GM21423 (cell line): ENCODE data around the gene STARD8.
"Not testable (repeated sequence)": the region's sequence is repeated elsewhere in the genome, so short reads cannot be mapped to it uniquely, and the experiment has no call there.

Source experiments
- ATAC-seq: cut with Tn5 transposase; IDR thresholded peaks from one replicate; pipeline ENCODE4 v1.9.1; 2021; ENCODE audit warnings: mild to moderate bottlenecking, moderate library complexity; ENCODE audit not compliant: unreplicated experiment

STARD8 gene

DNA sequence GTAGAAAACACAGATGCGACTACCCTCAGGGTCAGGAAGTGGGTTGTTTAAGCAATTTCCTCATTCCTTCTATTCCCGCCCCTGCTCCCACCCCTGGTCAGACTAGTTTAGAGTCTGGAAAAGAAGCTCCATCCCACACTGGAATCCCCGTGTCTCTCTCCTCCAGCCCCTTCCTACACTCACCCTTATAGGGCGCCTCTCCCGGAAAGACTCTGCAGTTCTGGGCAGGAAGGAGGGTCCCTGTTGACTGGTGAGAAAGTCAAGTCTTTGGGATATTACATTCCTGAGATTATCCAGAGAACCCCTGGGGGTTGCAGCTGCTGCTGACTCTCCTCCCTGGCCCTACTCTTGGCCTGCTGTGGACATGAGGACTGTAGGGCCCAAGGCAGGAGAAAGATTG is 11.9 kb downstream of the STARD8 start:
- ATAC-seq, result no peak

DNA sequence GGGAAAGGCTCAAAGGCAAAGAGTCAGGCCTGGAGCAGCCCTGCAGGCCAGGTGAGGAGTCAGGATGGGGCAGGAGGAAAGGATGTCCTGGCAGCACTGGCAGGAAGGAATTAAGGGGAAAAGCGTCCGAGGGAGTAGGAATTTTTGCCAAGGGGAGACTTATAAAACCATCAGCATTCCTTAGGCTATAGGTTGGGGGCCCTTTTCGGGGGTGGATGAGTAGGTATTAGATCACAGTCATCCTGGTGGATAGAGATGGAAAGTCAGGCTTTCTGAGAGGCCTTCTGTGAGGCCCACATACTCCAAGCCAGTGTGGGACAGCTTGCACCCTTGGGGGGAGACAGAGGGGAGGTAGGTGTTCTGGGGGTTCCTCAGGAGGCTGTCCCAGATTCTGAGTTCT is 12.3 kb downstream of the STARD8 start:
- ATAC-seq, result no peak

DNA sequence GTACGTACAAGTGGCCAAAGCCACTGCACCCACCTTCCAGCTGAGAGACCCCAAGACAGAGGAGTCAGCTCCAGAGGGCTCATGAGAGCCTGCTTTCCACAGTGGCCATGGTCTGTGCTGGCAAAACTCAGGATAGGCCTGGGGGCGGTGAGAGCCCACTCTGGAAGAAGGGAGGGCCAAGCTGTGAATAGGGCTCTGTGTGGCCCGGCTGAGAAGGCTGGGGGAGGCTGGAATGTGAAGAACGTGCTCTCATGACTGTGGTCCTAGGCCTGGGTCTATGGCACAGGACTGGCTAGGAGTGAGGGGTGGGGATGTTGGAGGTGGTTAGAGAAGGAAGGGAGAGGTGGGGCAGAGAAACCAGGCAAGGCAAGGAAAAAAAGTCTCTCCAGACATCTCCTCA is 13.3 kb downstream of the STARD8 start:
- ATAC-seq, result no peak

DNA sequence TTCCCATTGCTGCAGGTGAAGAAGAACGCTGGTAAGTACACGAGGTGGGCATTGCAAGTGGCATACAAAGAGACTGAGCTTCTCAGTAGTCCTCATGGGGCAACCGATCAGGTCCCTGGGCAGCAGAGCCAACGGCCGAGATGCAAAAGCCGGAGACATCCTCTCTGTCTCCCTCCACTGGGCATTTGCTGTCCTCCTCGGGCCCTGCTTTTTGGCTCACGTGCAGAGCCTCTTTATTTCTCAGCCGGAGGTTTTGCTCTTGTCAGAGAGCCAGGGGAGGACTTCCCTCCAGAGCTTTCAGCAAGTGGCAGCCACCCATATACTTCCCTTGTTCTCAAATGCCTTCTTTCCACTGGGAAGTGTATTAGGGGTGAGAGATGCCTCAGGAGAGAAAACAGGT is 18.0 kb downstream of the STARD8 start:
- ATAC-seq, result no peak

DNA sequence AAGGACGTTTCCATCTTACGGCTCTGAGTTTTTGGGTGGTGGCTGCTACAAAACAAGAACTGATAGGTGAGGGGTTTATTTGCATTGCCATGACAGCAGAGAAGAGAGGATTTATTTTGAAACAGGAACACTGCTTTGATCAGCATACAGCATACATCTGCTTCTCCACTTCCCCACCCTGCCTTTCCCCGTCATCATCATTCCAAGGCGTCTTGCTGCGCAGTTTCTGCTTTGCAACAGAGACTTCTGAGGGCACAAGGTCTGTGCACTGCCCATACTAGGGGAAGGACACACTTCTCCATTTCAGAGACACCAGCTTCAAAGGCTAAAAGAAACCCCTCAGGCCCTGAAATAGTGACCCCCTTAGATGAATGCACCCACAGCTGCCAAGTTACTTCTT is 19.1 kb downstream of the STARD8 start:
- ATAC-seq, result no peak

DNA sequence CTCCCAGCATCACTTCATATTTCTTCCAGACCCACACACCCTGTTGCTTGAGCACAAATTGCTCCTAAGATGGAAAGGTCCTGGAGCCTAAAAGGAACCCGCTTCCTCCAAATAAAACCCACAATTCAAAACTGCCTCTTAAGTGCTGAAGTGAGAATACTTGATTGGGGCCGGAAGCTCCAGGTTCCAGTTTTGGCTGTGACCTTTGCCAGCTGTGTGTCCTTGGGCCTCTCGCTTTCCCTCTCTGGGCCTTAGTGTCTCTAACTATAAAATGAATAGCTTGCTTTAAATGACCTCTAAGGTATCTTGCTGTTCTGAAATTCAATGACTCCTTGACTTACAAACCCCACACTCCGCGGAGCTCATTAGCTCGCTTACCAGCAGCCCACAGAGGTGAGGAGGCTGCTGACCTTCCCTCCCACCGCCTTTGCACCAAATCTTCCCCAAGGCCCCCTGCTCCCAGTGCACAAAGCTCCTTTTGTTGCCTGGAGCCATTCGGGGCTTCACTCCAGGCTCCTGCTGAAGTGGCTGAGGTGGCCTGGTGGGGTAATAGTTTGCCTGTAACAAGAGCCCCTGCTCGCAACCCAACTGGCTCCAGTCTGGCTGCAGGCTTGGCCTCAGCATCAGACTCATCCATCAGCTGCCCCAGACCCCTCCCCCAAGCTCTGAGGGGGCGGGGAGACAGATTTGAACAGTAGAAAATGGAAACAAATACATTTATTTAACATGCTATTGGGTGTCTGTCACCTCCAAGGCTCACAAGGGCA is 21.8 kb downstream of the STARD8 start:
- no peak for ATAC-seq

DNA sequence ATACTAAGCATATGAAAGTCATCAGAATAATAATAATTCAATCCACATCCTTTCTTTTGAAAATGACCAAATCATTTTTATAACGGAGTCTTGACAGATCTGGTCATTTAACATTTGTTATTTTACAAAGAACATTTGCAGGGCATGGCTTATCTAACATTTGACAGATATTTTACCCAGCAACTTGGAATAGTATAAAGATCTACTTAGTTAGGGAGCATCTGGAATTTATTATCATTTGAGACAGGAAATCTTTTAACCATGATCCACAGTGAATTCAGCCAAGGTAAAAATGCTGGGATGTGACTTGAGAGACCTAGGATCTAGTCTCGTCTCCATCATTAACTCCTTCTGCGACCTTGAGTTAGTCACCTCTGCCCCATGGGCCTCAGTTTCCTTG is 22.4 kb downstream of the STARD8 start:
- no peak for ATAC-seq

DNA sequence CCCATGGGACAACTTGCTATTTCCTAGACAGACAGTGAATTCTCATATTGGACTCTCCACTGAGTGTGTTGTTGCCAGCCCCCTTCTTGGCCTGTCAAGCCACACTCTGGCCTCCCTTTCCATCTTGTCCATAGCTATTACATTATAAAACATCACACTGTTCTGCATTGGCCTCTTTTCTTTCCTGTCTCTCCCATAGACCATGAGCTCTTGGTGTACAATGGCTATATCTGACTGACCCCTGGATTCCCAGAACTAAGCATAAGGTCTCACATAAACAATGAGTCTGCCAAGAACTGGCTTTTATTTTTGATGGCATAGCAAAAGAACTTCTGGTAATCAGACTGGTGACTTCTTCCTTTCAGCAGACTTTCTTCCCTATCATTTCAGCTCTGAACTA is 23.8 kb downstream of the STARD8 start:
- ATAC-seq, result no peak

DNA sequence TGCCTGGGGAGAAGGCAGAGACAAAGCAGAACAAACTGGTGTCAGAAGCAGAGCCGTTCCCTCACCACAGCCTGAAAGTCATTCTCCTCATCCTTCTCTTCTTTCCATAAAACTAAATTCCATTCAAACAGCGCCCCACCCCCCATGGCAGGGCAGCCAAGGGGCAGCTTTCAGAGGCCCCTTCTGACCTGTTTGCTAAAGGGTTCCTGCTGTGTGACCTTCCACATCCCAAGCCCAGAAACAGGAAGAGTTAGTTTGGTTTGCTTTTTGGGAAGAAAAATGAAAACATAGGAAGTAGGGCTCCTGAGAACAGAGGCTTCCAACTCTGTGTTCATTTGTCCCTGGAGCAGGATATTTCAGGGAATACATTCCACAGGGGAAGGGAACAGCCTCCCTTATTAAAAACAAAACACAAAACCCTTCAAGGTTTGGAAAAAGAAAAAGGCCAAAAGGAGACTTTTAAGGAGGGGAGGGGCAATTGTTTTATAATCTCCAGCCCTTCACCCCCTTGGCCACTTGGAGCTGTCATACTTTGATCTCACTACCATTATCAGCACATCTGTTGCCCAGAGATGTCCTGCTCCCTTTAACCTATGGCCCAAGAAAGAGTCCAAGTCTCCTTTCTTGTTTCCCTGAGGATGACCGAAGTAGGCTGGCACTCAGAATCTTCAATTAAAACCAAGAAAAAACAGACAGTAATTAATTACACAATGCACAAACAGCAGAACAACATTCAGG is 25.3 kb downstream of the STARD8 start:
- no peak for ATAC-seq

DNA sequence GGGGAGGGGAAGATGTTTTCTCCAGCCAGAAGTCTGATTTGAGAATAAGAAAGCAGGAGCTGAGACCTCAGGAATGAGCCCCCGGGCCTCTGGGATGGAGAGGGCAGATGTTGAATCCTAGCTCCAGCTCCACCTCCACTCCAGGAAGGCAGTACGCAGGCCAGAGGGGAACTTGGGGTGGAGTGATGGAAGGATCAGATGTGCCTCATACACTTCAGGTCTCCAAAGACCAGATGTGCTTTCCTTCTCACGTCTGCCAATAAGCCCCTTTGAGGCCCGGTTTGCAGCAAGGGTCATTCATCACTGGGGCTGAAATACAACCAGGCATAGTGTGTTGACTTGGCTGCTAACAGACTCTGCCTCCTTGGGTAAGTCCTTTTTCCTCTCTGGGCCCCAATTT is 28.1 kb downstream of the STARD8 start:
- no peak for ATAC-seq

DNA sequence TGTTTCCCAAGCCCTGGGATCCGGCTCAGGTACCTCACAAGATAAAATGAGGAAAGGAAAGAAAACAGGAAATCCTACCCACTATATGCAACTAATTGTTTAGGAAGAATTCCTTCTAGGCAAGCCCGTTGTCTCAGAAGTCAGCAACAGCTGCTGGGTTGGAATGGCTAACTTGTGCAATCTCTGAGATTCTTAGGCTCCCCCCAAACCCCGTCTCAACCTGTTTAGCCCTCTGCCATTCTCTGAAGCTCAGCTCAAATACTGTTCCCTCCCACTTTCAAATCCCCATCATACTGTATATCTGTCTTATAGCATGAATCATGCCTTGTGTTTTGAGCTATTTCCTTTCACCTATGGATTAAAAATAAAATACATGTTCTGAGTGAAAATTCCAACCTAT is 28.9 kb downstream of the STARD8 start:
- no peak for ATAC-seq

DNA sequence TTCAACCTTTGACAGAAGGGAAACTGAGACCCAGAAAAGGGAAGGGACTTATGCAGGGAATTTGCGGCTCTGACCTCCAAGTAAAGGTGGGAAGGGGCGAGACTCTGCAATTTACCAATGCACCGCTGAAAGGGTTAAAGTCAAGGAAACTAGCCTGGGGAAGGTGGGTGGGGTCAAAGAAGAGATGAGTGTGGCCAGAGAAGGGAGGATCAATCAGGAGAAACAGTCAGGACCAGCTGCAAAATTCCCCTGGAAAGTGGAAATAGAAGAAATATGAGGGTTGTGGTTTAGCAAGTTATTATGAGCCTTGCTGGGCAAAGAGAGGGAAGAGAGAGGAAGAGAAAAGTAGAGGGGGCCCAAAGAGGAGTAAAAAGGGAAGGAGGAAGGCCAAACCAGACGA is 30.5 kb downstream of the STARD8 start:
- no peak for ATAC-seq

DNA sequence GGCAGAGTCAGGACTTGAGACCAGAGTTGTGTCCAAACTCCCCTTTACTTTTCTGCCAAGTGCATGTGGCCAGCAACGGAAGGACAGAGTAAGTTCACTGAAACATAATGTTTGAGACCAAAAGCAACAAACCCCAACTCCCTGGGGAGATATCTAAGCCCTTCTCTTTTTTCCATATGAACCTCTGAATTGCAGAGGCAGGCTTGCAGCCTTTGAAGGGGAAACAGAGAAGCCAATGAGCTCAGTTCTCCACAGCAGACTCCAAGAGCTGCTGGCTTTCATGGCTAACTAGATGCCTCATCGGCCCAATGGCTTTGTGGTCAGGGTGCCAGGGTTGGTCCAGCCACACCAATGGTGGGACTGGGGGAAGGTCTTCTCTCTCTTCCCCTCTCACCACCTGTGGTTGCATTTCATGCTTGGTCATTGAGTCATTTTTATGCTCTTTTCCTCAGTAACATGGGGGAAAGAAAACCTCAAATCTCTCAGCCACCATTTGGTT is 34.0 kb downstream of the STARD8 start:
- ATAC-seq, result no peak

DNA sequence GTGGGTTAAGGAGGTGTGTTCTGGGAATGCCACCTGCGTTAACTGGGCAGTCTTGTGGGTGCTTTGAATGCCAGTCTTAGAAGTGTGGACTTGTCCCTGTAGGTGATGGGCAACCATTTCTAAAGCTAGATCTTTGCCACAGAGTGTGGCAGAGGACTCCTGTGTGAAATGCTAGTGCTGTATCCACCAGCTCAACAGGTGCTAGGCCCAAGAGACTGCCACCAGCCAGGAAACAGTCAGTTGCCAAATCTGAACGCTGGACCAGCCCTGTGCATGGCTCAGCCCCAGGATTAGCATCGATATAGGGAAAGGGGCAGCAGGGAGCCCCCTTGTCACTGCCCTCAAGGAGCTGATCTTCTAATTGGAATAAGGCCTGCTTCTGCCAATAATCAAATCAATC is 35.3 kb downstream of the STARD8 start:
- no peak for ATAC-seq

DNA sequence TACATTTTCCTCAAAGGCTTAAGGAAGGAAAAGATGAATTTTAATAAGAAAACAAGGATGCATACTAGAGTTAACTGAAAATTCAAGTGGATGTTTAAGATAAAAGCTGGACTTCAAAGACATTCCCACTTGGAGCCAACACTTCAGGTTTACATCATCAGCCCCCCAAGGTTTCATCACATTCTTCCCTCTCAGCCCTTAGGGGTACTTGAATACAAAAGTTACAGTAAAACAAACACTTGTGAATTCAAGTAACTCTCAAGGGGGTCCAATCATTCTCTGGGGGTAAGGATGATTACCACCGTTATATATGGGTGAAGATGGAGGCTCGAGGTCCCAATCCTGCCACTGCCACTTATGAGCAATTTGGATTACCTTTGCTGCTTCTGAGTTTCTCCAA is 36.1 kb downstream of the STARD8 start:
- ATAC-seq, result no peak

DNA sequence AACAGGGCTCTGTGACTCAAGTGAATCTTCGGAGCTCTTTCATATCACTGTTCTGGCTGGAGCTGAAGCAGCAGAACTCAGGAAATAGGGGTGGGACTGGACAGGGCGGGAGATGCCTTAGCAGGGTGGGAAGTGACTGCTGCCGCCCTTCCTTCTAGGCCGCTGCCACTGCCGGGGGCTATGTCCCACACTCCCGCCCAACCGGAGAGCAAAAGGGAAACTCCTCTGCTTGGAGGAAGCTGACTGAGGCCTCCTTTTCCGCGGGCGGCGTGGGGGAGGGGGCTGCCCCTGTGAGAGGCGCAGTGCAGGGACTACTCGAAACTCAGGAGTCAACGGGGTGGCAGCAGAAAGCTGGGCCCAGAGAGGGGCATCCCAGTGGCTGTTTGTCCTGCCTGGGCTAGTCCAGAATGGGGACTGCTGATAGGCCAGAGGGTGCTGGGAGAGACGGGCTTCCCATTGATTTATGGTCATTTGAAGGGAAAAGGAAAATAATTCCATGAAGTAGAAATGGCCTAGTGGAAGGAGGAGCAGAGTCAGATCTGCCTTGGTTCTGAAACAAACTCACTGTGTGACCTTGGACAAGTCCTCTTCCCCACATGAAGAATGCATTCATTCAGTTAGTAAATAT is 36.9 kb downstream of the STARD8 start:
- no peak for ATAC-seq

DNA sequence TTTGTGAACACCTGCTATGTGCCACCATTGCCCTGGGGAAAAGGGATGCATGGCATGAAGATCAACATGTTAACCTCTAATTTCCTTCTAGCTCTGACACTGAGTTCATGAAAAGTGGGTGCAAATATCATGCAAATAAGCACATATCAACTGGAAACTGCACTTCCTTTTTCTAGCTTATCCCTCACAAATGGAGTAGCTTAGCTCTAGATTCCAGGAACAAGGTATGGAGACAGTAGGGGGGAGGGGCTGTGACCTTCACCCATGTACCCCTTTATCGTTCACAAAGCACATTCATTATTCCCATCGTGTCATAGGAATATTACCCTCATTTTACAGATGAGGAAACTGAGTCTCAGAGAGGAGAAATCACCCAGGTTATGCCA is 37.4 kb downstream of the STARD8 start:
- no peak for ATAC-seq

DNA sequence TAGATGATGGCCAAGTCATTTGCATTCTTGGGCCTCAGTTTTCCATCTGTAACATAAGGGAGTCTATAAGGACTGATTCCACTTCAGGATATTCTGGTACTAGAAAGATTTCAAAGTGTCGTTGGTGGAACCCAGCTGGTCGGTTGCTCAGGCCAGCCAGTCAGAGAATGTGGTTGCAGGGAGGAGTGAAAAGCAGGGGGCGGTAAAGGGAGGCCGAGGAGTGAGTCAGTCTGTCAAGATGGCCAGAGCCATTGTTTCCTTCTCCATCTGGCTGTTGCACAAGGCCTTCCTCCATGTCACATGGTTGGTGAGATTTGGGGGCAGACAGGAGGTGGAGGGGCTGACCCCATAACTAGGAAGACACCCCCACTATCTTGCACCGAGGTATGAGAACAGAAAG is 38.2 kb downstream of the STARD8 start:
- ATAC-seq, result no peak

DNA sequence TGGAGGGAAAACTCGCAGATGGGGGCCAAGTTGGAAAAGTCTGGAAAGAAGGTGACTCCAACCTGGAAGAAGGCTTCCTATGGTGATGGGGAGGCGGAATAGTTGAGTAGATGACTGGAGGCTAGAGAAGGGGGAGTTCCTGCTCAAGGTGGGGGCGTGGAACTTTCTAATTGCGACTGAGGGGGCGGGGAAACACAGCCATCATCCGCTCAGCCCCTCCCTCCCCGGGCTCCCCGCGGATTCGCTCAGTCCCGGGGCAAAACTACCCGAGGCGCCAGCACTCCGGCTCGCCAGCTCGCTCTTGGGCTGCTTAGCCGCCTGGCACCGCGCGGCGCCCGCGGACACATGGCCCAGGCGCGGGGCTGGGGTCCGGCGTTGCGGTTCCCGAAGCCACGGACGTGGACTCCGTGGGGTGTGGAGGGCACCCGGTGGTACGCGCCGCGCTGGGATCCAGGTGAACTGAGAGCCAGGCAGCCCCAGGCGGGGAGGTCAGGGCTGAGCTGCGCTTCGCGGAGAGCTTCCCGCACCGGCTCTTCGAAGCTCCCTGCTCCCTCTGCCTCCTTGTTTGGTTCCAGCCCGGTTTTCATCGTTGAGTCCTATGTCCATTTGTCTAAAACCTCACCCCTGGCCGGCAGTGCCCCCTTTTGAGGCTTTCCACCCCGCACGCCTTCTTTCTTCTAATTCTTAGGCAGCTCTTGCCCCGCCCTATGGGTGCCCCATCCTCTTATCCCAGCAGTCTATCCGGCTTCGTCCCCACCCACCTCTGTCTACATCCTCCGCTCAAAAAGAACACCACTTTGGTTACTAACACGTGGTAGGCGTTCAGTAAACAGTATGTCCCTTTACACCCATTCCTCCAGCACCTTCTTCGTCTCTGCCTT is 38.9 kb downstream of the STARD8 start:
- no peak for ATAC-seq

DNA sequence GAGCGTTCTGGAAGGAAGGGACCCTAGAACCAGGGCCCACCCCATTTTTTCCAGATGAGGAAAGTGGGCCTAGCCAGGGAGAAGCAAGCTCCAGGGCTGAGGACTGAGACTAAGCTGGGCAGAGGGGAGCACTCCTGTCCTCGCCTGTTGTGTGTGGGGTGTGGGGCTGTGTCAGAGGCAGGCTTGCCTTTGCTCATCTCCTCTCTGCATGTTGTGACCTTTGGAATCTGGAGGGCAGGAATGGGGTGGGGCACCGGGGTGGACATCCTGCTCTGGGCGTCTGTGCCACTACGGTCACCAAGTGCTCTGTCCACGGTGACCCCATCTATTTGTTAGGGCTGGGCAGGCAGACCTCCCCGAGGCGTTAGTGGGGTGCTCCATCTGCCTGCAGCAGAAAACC is 41.5 kb downstream of the STARD8 start:
- ATAC-seq, result not testable (repeated sequence)

DNA sequence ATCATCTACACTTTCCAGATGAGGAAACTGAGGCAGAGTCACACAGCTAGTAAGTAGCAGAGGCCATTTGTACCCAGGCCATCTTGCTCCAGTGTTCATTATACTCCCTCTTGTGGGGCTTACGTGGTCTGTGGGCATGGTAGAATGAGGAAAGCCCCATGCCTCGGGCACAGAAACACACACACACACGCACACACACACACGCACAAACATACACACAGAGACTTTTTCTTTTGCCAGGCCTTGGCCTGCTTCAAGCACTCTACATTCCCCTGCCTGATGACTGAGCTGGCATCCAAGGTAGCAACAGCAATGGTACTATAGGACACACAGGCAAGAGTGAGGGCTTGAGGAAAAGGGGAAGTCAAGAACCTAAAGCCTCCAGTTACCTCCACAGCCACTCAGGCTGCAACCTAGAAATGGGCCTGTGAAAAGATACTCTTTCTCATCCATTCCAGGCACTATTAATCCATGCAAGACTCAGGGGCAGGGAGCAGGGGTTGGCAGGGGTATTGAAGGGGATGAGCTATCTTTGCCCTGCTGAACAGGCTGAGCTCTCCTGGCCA is 43.6 kb downstream of the STARD8 start:
- ATAC-seq, result no peak
